HG02571 (cell line): ENCODE measurements around the gene USP8.

Experiments
- ATAC-seq: cut with Tn5 transposase; IDR thresholded peaks from one replicate; pipeline ENCODE4 v1.9.1; 2021; ENCODE audit warnings: mild to moderate bottlenecking, moderate library complexity; ENCODE audit not compliant: unreplicated experiment

The USP8 gene

GRCh38 chr15:50531163-50531562, 107.0 kb downstream of the USP8 start:
- no peak for ATAC-seq

- no peak for ATAC-seq
Observed at GRCh38 chr15:50531766-50532165, 107.6 kb downstream of the USP8 start.

GRCh38 chr15:50542887-50543210, 118.6 kb downstream of the USP8 start:
- no peak for ATAC-seq

GRCh38 chr15:50543556-50543955, 119.4 kb downstream of the USP8 start:
- ATAC-seq: no peak

- ATAC-seq: no peak
Observed at GRCh38 chr15:50544368-50544767, 120.2 kb downstream of the USP8 start.

- no peak for ATAC-seq
Observed at GRCh38 chr15:50546566-50546965, 122.4 kb downstream of the USP8 start, which contains the start of gene USP50. Gene USP50, minus strand, starts transcription at chr15:50546666. Its CDS starts 141 bp downstream, at chr15:50546525.

GRCh38 chr15:50549326-50549725, 125.1 kb downstream of the USP8 start:
- ATAC-seq: no peak

GRCh38 chr15:50552238-50552637, 128.0 kb downstream of the USP8 start:
- ATAC-seq: no peak

GRCh38 chr15:50556642-50557371, 132.6 kb downstream of the USP8 start:
- no peak for ATAC-seq

GRCh38 chr15:50558012-50558411, 133.8 kb downstream of the USP8 start:
- no peak for ATAC-seq

- no peak for ATAC-seq
Observed at GRCh38 chr15:50562735-50563640, 138.8 kb downstream of the USP8 start.

GRCh38 chr15:50563756-50564155, 139.6 kb downstream of the USP8 start:
- no peak for ATAC-seq
